Panc1 (cell line): Measurements from ENCODE around the gene PPP1R15B.

Experiments
- CTCF ChIP-seq: fragments of 450-650 bp; IDR thresholded peaks from 2 replicates; pipeline ENCODE4 v1.5.1; 2017; ENCODE audit warnings: mild to moderate bottlenecking
- REST ChIP-seq, 2 experiments: IDR thresholded peaks; 2 replicates each; pipeline ENCODE4 v1.6.1; 2011 to 2012; ENCODE audit warnings: low read depth in 2 of 2, control low read depth in 1 of 2, low read length in 1 of 2, mild to moderate bottlenecking in 1 of 2, moderate library complexity in 1 of 2; ENCODE audit not compliant: insufficient read depth in 1 of 2

- TF ChIP-seq CTCF (no peak), REST (IDR thresholded peaks at IDR 0.05; ENCODE audit: insufficient read depth in 1 of 2, low read depth in 2 of 2, low read length in 1 of 2) (no peak)
Measured at GRCh38 chr1:204355913-204356312, 55.7 kb downstream of the PPP1R15B start.
